Panc1 (cell line): ENCODE measurements around the gene VPS35L.

Experiments
- POLR2AphosphoS5 ChIP-seq: IDR thresholded peaks from 2 replicates; pipeline ENCODE4 v1.6.1; 2012; ENCODE audit warnings: mild to moderate bottlenecking, low read depth, low read length, moderate library complexity
- REST ChIP-seq, 2 experiments: IDR thresholded peaks; 2 replicates each; pipeline ENCODE4 v1.6.1; 2011 to 2012; ENCODE audit warnings: low read depth in 2 of 2, control low read depth in 1 of 2, low read length in 1 of 2, mild to moderate bottlenecking in 1 of 2, moderate library complexity in 1 of 2; ENCODE audit not compliant: insufficient read depth in 1 of 2
- SIN3A ChIP-seq: IDR thresholded peaks from 2 replicates; pipeline ENCODE4 v1.6.1; 2012; ENCODE audit warnings: low read depth, mild to moderate bottlenecking, low read length, moderate library complexity, borderline replicate concordance; ENCODE audit not compliant: insufficient read depth
- TCF7L2 ChIP-seq: IDR thresholded peaks from 2 replicates; pipeline ENCODE4 v1.6.1; 2011; ENCODE audit warnings: mild to moderate bottlenecking, low read depth, low read length, inconsistent platforms
- TF ChIP-seq, protein P1 (sequence below): fragments of 450-650 bp; IDR thresholded peaks from 2 replicates; pipeline ENCODE4 v1.5.1; 2017; ENCODE audit warnings: mild to moderate bottlenecking

GRCh38 chr16:19696328-19696727 is 140.8 kb downstream of the VPS35L start:
- TF ChIP-seq, protein P1, sequence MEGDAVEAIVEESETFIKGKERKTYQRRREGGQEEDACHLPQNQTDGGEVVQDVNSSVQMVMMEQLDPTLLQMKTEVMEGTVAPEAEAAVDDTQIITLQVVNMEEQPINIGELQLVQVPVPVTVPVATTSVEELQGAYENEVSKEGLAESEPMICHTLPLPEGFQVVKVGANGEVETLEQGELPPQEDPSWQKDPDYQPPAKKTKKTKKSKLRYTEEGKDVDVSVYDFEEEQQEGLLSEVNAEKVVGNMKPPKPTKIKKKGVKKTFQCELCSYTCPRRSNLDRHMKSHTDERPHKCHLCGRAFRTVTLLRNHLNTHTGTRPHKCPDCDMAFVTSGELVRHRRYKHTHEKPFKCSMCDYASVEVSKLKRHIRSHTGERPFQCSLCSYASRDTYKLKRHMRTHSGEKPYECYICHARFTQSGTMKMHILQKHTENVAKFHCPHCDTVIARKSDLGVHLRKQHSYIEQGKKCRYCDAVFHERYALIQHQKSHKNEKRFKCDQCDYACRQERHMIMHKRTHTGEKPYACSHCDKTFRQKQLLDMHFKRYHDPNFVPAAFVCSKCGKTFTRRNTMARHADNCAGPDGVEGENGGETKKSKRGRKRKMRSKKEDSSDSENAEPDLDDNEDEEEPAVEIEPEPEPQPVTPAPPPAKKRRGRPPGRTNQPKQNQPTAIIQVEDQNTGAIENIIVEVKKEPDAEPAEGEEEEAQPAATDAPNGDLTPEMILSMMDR = no peak
- TF ChIP-seq TCF7L2 (no peak), SIN3A (no peak), POLR2AphosphoS5 (no peak), REST (IDR thresholded peaks at IDR 0.05; ENCODE audit: insufficient read depth in 1 of 2, low read depth in 2 of 2, low read length in 1 of 2) (no peak)
